GM12878 (cell line): ENCODE data around the gene FOXD1.

Experiments used
- ASH2L ChIP-seq: fragments of 300-600, 200-600 bp; sonication (generic); IDR thresholded peaks from 2 replicates; pipeline ENCODE4 v1.6.1; 2017; ENCODE audit warnings: low read depth, mild to moderate bottlenecking, borderline replicate concordance
- BRCA1 ChIP-seq: IDR thresholded peaks from 2 replicates; pipeline ENCODE4 v1.6.1; 2011; ENCODE audit warnings: low read depth, low read length, improper control_type of control experiment
- CHD1 ChIP-seq: IDR thresholded peaks from 2 replicates; pipeline ENCODE4 v1.6.1; 2012; ENCODE audit warnings: low read depth, low read length, improper control_type of control experiment
- CREB1 ChIP-seq: IDR thresholded peaks from 2 replicates; pipeline ENCODE4 v1.6.1; 2012; ENCODE audit warnings: low read depth, mild to moderate bottlenecking, inconsistent platforms
- MYC ChIP-seq: IDR thresholded peaks from 2 replicates; pipeline ENCODE4 v1.6.1; 2011; ENCODE audit warnings: mild to moderate bottlenecking, low read length, moderate library complexity, inconsistent platforms; ENCODE audit not compliant: insufficient read depth, insufficient replicate concordance, insufficient read length, severe bottlenecking
- POLR2A ChIP-seq: IDR thresholded peaks from 2 replicates; pipeline ENCODE4 v1.6.1; 2011; ENCODE audit warnings: low read depth, mild to moderate bottlenecking, low read length
- RAD51 ChIP-seq: fragments of 450-650 bp; IDR thresholded peaks from 2 replicates; pipeline ENCODE4 v1.6.1; 2016; ENCODE audit warnings: moderate library complexity, mild to moderate bottlenecking, inconsistent platforms
- SREBF2 ChIP-seq: IDR thresholded peaks from 2 replicates; pipeline ENCODE4 v1.6.1; 2012; ENCODE audit warnings: mild to moderate bottlenecking, low read length
- TAF1 ChIP-seq: IDR thresholded peaks from 2 replicates; pipeline ENCODE4 v1.6.1; 2011; ENCODE audit warnings: mild to moderate bottlenecking, low read depth, low read length, borderline replicate concordance
- ZSCAN29 ChIP-seq: fragments of 450-650 bp; IDR thresholded peaks from 2 replicates; pipeline ENCODE4 v1.6.1; 2017; ENCODE audit warnings: mild to moderate bottlenecking, moderate library complexity
- TF ChIP-seq, protein P1 (sequence below), 3 experiments: IDR thresholded peaks in 2 of 3; conservative IDR thresholded peaks in 1 of 3; 2 replicates each; pipeline ENCODE4 v1.5.1; 2011; ENCODE audit warnings: low read depth in 3 of 3, low read length in 3 of 3, mild to moderate bottlenecking in 3 of 3, control low read depth in 2 of 3, moderate library complexity in 2 of 3, inconsistent platforms in 1 of 3, mixed read lengths in 1 of 3; ENCODE audit not compliant: control insufficient read depth in 2 of 3, insufficient read depth in 1 of 3; ENCODE audit errors: extremely low read depth in 1 of 3

DNA sequence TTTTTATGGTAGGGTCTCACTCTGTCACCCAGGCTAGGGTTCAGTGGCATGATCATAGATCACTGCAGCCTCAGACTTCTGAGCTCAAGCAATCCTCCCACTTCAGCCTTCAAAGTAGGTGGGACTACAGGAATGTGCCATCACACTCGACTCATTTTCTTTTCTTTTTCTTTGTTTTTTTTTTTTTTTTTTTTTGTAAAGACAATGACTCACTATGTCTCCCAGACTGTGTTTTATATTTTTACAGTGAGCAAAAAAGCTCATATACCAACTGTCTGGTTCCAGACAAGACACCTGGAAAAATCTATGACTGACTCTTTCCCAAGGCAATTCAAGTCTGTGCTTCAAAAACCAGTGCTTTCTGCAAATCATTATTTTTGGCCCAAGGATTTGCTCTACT, 10.8 kb upstream of the FOXD1 start:
- TF ChIP-seq ZSCAN29 (no peak), CREB1 (no peak), SREBF2 (no peak), TAF1 (no peak), POLR2A (no peak), BRCA1 (no peak), CHD1 (no peak), MYC (no peak), ASH2L (no peak), RAD51 (no peak)
- TF ChIP-seq, protein P1, sequence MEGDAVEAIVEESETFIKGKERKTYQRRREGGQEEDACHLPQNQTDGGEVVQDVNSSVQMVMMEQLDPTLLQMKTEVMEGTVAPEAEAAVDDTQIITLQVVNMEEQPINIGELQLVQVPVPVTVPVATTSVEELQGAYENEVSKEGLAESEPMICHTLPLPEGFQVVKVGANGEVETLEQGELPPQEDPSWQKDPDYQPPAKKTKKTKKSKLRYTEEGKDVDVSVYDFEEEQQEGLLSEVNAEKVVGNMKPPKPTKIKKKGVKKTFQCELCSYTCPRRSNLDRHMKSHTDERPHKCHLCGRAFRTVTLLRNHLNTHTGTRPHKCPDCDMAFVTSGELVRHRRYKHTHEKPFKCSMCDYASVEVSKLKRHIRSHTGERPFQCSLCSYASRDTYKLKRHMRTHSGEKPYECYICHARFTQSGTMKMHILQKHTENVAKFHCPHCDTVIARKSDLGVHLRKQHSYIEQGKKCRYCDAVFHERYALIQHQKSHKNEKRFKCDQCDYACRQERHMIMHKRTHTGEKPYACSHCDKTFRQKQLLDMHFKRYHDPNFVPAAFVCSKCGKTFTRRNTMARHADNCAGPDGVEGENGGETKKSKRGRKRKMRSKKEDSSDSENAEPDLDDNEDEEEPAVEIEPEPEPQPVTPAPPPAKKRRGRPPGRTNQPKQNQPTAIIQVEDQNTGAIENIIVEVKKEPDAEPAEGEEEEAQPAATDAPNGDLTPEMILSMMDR (IDR thresholded peaks at IDR 0.05 in 2 of 3, conservative IDR thresholded peaks at IDR 0.05 in 1 of 3; ENCODE audit: control insufficient read depth in 2 of 3, extremely low read depth in 1 of 3, insufficient read depth in 1 of 3, low read depth in 3 of 3, low read length in 3 of 3), result no peak
